ENCODE measurements around the gene AUTS2.

GRCh38 chr7:70659263-70659662, 1061.0 kb downstream of the AUTS2 start:
- TF ChIP-seq TAF1 (IDR thresholded peaks at IDR 0.05; ENCODE audit: low read depth, low read length), result no peak
- TF ChIP-seq POLR2A (IDR thresholded peaks at IDR 0.05; ENCODE audit: low read depth, low read length), result no peak

Measured in GM12891 (cell line).